ENCODE data around the gene CHD2.
A peak's percentile ranks its signal among the peaks of the same experiment; 100 is the strongest.
"Not testable (repeated sequence)": the region's sequence is repeated elsewhere in the genome, so short reads cannot be mapped to it uniquely, and the experiment has no call there.

Gene CHD2

DNA sequence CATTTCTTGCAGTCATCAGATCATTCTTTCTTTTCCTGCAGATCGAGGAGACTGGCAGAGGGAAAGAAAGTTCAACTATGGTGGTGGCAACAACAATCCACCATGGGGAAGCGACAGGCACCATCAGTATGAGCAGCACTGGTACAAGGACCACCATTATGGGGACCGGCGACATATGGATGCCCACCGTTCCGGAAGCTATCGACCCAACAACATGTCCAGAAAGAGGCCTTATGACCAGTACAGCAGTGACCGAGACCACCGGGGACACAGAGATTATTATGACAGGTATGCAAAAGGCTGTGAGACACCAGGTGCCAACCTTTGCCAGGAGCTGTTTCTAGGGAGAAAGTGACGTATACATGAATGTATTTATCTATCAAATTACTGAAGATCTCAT is 119.8 kb downstream of the CHD2 start:
- DNase-seq (ENCODE audit: low spot score) = no peak

DNA sequence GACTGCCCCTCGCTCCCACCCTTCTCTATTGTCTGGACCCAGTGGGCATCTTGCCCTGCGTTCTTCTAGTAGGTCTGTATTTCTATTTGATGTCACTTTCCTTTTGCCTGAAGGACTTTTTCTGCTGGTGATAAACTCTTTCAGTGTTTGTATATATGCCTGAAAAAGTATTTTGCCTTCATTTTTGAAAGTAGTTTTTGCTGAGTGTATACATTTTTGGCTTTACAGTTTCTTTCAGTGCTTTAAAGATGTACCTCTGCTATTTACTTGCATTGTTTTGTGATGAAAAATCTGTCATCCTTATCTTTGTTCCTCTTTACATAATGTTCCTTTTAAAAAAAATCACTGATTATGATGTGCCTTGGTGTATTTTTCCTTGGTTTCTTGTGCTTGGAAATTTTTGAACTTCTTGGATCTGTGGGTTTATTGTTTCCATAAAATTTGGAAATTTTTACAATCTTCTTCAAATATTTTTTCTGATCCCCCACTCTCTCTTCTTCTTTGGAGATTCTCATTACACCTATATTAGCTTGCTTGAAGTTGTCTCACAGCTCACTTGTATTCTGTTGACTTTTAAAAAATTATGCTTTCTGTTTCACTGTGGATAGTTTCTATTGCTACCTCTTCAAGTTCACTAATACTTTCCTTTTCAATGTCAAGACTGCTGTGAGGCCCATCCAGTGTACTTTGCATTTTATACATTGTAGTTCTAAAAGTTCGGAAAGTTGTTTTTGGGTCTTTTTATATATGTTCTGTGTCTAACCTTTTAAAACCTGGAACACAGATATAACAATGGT is 121.0 kb downstream of the CHD2 start:
- no peak for DNase-seq (ENCODE audit: low spot score)

DNA sequence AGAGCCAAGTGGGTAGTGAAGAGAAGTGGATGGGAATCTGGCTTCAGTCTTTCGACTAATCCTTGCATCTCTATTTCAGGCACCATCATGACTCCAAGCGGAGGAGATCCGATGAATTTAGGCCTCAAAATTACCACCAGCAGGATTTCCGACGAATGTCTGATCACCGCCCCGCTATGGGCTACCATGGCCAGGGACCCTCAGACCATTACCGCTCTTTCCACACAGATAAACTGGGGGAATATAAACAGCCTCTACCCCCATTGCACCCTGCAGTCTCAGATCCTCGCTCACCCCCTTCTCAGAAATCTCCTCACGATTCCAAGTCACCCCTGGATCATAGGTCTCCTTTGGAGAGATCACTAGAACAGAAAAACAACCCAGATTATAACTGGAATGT is 124.2 kb downstream of the CHD2 start:
- DNase-seq (ENCODE audit: low spot score) = no peak

DNA sequence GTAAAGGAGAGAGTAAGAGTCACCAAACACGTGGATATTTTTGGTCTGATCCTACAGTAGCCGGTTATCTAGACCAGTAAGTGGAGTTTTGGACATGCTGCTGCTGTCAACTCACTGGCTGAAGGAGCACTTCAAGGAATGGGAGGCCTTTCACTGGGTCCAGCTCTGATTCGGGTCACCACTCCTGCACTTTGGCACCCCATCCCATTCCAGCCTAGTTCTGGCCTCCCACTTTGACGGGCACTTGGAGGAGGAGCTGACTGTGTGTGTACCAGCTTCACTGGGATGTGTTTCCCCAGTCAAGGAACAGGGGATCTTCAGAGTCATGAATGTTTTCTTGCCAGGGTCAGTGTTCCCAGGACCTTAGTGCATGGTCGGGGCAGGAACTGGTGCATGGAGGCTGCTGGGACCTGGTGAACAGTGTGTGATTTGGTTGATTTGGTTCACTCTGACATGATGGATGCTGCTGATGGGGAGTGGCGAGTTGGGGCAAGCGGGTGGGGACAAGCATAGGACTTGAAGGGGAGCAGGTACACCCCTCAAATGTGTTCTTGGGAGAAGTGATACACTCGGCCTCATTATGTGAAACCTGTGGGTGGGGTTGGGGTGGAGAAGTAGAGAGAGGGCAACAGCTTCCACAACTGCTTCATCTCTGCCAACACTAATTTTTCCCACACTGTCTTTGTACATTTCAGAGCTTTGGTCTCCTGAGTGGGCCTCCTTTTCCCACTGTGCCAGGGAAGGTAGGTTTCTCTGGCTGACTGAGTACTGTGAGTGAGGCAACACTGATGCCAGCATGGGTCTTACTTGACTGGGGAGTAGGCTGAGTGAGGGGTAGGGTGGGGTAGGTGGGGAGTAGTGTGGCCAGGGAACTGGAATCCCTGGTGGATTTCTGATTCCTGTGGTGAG is 124.8 kb downstream of the CHD2 start:
- no peak for DNase-seq (ENCODE audit: low spot score)

DNA sequence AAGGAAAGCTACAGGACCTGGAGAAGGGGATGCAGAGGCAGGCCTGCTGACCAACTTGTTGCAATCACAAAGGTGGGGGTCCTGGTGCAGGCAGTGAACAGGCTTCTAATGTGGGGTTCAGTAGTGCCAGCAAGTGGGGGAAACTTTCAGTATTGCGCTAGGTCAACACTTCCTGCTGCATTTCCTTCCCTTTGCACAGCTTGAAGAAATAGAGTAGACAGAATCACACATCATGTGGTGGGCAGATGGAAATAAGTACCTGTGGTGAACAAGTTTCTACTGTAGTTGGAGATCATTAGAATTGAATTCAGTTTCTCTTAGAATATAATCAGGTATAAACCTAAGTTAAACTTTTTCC is 125.5 kb downstream of the CHD2 start:
- DNase-seq (ENCODE audit: low spot score) = no peak

GRCh38 chr15:93026380-93026817 is 126.3 kb downstream of the CHD2 start:
- DNase-seq (ENCODE audit: low spot score) = no peak

DNA sequence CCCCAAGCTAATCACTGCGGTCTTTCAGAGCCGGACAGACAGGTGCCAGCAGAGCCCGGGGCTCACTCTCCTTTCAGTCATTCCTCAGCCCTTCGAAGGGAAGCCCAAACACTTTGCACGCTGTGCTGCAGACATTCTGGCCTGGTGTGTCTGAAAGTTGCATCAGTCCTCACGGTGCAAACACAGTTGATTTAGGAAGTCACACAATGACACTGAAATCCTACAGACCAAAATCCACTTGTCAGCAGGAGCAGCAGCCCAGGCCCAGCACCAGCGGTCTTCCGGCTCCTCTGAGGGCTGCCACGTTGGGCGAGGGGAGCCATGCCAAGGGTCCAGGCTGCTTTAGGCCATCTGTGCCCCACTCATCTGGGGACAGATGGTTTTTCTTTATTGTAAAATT is 127.3 kb downstream of the CHD2 start:
- DNase-seq (ENCODE audit: low spot score) = no peak

GRCh38 chr15:93028111-93028631 is 128.0 kb downstream of the CHD2 start:
- peak; percentile 40 for DNase-seq (ENCODE audit: low spot score)

GRCh38 chr15:93028632-93029213 is 128.6 kb downstream of the CHD2 start:
- DNase-seq (ENCODE audit: low spot score) = peak; percentile 89

DNA sequence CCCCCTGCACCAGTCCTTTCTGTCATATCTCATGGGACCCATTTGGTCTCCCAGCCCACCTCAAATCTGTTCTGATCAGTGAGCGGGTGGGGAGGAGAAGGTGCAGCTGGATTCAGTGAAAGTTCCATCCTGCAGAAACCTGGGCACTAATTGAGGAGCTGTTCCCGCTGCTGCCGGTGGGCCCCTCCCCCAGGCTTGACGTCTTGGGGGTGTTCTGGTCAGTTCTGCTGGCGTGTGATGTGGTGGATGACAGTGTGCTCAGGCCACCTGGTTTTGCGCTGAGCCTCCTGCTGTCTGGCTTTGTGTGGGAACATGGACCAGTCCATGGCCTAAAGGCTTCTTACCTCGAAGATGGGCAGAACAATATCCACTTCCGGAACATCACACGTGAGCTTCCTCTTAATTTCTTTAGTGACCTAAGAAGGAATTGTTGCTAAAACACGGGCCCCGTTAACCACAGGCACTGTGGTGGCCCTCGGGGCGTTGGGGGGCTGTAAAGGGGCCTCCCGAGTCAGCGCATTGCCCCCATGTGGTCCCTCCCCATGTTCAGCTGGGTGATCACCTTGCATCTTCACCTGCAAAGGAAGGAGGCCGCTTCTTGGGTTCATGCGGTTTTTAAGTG is 129.2 kb downstream of the CHD2 start:
- DNase-seq (ENCODE audit: low spot score) = no peak

DNA sequence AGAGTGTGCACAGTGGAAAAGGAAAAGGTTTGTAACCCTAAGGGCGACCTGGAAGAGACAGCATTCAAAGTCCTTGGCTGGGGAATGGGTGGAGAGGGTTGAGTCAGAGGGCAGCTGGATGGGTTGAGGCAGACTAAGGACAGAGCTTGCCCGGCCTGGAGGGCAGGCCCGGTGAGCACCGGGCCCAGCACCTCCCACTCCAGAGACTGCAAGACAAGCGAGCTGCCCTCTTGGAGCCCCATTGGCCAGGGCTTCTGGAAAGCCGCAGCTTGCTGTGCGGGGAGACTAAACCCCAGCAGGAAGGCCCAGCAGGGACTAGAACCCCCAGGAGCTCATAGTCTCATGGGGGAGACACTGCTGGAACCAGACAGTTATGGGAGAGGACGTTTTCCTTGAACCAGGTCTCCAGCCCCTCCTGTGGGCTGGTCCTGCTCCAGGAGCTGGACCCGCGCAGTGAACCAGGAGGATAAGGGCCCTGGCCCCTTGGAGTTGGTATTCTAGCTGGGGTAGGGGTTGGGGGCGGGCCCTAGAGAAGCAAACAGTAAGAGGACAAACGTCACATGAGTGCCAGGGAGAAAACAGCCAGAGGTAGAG is 129.8 kb downstream of the CHD2 start:
- DNase-seq (ENCODE audit: low spot score) = peak; percentile 51

DNA sequence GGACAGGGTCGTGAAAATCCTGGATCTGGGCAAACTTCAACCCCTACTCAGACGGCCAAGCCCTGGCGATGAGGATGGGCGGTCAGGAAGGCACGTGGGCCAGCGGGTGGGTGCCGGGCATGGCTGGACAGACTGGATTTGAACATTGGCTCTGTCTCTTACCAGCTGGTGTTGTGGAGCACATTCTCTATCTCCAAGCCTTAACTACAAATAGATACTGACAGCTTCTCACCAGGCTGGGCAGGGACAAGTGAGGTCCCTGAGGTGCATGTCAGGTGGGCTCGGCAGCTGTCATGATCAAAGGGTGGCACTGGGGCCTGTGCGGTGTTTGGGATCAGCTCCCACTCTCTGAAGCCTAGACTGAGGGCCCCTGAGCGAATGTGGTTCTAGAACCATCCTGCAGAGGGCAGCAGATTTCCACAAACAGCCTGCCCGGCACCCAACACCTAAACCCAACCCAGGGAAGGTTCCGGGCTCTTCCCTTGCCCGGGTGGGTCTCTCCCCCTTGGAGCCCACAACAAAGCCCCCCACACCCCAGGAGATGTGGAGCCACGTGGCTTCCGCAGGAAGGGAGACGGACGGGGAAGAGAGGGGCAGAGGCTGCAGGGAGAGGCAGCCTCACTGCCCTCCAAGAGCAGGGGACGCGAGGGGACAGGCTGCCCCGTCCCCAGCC is 130.4 kb downstream of the CHD2 start:
- peak; percentile 92 for DNase-seq (ENCODE audit: low spot score)

DNA sequence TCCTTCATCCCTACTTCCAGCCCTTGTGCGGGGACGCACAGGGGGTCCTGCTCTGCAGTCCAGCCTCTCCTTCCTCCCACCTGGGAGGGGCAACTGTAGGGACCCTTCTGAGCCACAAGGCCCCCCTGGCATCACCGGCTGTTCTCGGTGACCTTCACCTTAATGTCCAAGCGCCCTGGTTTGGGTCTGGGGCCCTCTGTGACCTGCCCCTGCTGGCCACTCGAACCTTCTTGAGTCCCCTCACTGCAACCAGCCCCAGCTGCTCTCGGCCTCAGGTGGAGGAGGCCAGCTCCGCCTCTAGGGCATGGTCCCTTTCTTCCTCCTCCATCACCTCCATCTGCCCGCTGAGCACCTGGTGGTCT is 131.0 kb downstream of the CHD2 start:
- DNase-seq (ENCODE audit: low spot score) = no peak

DNA sequence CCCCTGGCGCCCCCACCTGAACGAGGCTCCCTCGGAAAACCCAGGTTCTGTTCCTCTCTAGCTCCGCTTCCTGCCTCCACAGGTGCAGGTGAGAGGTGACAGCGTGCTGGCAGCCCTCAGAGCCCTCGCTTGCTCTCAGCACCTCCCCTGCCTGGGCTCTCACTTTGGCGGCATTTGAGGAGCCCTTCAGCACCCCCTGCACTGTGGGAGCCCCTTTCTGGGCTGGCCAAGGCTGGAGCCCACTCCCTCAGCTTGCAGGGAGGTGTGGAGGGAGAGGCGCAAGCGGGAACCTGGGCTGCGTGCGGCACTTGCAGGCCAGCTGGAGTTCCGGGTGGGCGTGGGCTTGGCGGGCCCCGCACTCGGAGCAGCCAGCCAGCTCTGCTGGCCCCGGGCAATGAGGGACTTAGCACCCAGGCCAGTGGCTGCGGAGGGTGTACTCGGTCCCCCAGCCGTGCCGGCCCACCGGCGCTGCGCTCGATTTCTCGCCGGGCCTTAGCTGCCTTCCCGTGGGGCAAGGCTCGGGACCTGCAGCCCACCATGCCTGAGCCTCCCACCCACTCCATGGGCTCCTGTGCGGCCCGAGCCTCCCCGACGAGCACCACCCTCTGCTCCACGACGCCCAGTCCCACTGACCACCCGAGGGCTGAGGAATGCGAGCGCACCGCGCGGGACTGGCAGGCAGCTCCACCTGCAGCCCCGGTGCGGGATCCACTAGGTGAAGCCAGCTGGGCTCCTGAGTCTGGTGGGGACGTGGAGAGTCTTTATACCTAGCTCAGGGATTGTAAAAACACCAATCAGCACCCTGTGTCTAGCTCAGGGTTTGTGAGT is 131.6 kb downstream of the CHD2 start:
- not testable (repeated sequence) for DNase-seq (ENCODE audit: low spot score)

DNA sequence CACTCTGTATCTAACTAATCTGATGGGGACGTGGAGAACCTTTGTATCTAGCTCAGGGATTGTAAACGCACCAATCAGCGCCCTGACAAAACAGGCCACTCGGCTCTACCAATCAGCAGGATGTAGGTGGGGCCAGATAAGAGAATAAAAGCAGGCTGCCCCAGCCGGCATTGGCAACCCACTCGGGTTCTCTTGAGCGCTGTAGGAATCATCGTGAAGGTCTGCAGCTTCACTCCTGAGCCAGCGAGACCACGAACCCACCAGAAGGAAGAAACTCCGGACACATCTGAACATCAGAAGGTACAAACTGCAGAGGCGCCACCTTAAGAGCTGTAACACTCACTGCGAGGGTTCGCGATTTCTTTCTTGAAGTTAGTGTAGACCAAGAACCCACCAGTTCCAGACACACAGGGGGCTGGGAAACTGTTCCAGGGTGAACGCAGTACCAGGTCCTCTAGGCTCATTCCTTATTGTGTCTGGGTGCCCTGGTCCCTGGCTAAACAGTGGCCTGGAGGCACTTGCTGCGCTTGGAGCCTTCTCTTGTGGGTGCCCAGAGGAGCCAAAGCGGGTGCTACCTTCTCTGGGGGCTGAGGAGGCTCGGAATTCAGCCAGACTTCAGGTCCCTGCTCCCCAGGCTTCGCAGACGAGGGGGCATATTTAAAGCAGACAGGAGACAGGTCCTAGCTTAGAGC is 132.5 kb downstream of the CHD2 start:
- DNase-seq (ENCODE audit: low spot score) = not testable (repeated sequence)

DNA sequence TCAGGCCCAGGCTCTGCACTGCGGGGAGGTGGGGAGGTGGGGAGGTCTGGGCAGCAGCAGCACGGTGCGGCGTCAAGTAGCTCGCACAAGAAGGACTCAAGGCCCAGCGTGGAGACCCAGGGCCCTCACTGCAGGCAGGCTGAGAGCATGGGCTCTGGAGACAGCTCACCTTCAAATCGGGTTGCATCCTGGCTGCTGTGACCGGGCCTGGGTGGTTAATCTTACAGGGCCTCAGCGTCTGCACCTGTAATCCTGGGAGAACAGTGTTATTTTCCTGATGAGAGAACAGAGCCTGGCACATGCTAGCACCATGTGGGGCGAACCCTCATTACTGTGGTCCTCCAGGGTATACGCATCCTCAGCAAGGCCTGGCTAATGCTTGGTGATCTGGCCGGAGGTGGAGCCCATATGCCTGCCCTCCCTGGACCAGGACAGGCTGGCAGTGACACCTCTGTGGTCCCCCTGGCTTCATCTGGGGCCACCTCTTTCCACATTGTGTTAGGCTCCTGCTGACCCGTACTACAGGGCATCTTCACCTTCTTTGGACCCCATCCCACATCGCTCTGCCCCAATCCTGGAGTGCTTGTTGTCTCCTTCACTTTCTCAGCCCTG is 133.4 kb downstream of the CHD2 start:
- DNase-seq (ENCODE audit: low spot score) = no peak

GRCh38 chr15:93034512-93034911 is 134.4 kb downstream of the CHD2 start:
- DNase-seq (ENCODE audit: low spot score) = no peak

DNA sequence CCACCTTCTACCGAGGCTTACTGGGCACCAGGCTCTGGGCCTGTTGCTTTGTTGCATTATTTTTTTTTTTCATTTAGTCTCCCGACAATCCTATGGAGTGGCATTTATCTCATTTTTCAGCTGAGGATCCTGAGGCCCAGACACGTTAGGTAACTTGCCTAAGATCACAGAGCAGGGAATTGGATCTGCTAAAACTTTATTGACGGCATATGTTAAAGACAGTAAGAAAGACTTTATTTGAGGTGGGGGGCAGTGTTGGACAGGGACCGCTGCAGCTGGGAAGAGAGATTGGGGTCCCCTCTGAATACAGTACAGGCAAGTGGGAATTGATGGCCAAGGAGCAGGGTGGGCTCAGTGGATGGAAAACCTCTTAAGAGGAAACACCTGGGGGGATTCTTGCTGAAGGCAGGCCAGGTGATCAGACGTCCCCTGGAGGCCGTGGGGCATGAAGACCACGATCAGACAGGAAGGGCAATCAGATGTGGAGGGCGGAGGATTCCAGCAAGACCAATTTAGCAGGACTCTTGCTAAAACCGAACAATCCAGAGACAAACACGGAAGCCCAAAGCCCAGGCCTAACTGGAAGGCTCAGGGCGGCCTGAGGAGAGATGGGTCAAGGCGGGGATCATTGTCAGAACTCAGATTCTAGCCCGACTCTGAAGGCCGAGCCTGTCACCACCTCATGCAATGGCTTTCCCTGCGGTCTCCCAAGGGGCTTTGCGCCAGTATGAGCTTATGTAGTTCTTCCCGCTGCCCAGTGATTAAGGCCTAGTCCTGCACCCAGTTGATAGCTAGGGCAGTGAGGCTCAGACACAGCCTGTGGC is 135.2 kb downstream of the CHD2 start:
- no peak for DNase-seq (ENCODE audit: low spot score)
